WTC11 (cell line): ENCODE data around the gene GPRIN3.

Experiments
- ATF3 ChIP-seq: sonication (generic); formaldehyde crosslinking; conservative IDR thresholded peaks from 2 replicates; pipeline ENCODE4 v1.8.1; 2022; ENCODE audit warnings: mild to moderate bottlenecking, missing genetic modification reagents
- CDX4 ChIP-seq: fragments of 250-450 bp; sonication (Bioruptor Pico); IDR thresholded peaks from 2 replicates; pipeline ENCODE4 v1.9.0; 2021; ENCODE audit warnings: moderate library complexity, mild to moderate bottlenecking, inconsistent platforms, borderline replicate concordance
- CTCF ChIP-seq: fragments of 200-600 bp; IDR thresholded peaks from 2 replicates; pipeline ENCODE4 v1.8.0; 2022; ENCODE audit warnings: antibody characterized with exemption
- ELF4 ChIP-seq: sonication (generic); formaldehyde crosslinking; IDR thresholded peaks from 2 replicates; pipeline ENCODE4 v1.8.1; 2022; ENCODE audit warnings: low read depth, mild to moderate bottlenecking, moderate library complexity, missing genetic modification reagents
- SMAD4 ChIP-seq: sonication (generic); formaldehyde crosslinking; IDR thresholded peaks from 2 replicates; pipeline ENCODE4 v1.8.0; 2022; ENCODE audit warnings: mild to moderate bottlenecking, missing genetic modification reagents
- SP1 ChIP-seq: sonication (generic); formaldehyde crosslinking; conservative IDR thresholded peaks from 2 replicates; pipeline ENCODE4 v1.8.1; 2022; ENCODE audit warnings: missing genetic modification reagents
- TEAD4 ChIP-seq: sonication (generic); formaldehyde crosslinking; IDR thresholded peaks from 2 replicates; pipeline ENCODE4 v1.8.0; 2022; ENCODE audit warnings: mild to moderate bottlenecking, missing genetic modification reagents
- ZBTB43 ChIP-seq: sonication (generic); formaldehyde crosslinking; IDR thresholded peaks from 2 replicates; pipeline ENCODE4 v1.8.1; 2023; ENCODE audit warnings: mild to moderate bottlenecking, missing genetic modification reagents
- ZNF263 ChIP-seq: sonication (generic); formaldehyde crosslinking; IDR thresholded peaks from 2 replicates; pipeline ENCODE4 v1.8.1; 2022; ENCODE audit warnings: low read depth, mild to moderate bottlenecking, moderate library complexity, missing genetic modification reagents
- TF ChIP-seq, protein P1 (sequence below): sonication (generic); formaldehyde crosslinking; IDR thresholded peaks from 2 replicates; pipeline ENCODE4 v1.8.1; 2022; ENCODE audit warnings: low read depth, missing genetic modification reagents, borderline replicate concordance
- TF ChIP-seq, protein P2 (sequence below): sonication (generic); formaldehyde crosslinking; IDR thresholded peaks from 2 replicates; pipeline ENCODE4 v1.8.1; 2023; ENCODE audit warnings: mild to moderate bottlenecking, missing genetic modification reagents
- TF ChIP-seq, protein P3 (sequence below): sonication (generic); formaldehyde crosslinking; IDR thresholded peaks from 2 replicates; pipeline ENCODE4 v1.8.0; 2022; ENCODE audit warnings: mild to moderate bottlenecking, missing genetic modification reagents
- TF ChIP-seq, protein P4 (sequence below): sonication (generic); formaldehyde crosslinking; conservative IDR thresholded peaks from 2 replicates; pipeline ENCODE4 v1.8.1; 2023; ENCODE audit warnings: mild to moderate bottlenecking, low read depth, missing genetic modification reagents, moderate library complexity

DNA sequence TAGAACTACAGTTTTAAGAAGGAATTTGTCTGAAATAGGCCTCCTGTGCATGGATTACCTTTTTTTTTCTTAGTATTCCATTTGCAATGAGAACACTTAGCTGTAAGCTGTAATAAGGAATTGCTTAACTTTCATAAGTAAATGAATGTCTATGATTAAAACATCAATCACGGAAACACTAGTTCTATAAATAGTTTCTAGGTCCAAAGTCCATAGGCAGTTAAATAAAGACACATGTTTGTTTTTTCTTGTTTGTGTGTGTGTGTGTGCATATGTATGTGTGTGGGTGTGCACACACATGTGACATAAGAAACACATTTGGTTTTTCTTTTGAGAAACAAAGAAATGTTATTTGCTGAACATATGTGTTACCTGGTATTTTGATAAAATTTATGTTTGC lies 11.2 kb downstream of the GPRIN3 start:
- no peak for TF ChIP-seq CTCF
- no peak for TF ChIP-seq ATF3 (CRISPR knock-in tag)
- TF ChIP-seq SP1 (CRISPR knock-in tag) = no peak
- no peak for TF ChIP-seq ELF4 (CRISPR knock-in tag)
- TF ChIP-seq, protein P1, sequence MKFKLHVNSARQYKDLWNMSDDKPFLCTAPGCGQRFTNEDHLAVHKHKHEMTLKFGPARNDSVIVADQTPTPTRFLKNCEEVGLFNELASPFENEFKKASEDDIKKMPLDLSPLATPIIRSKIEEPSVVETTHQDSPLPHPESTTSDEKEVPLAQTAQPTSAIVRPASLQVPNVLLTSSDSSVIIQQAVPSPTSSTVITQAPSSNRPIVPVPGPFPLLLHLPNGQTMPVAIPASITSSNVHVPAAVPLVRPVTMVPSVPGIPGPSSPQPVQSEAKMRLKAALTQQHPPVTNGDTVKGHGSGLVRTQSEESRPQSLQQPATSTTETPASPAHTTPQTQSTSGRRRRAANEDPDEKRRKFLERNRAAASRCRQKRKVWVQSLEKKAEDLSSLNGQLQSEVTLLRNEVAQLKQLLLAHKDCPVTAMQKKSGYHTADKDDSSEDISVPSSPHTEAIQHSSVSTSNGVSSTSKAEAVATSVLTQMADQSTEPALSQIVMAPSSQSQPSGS = no peak
- TF ChIP-seq TEAD4 (CRISPR knock-in tag) = no peak
- TF ChIP-seq, protein P2, sequence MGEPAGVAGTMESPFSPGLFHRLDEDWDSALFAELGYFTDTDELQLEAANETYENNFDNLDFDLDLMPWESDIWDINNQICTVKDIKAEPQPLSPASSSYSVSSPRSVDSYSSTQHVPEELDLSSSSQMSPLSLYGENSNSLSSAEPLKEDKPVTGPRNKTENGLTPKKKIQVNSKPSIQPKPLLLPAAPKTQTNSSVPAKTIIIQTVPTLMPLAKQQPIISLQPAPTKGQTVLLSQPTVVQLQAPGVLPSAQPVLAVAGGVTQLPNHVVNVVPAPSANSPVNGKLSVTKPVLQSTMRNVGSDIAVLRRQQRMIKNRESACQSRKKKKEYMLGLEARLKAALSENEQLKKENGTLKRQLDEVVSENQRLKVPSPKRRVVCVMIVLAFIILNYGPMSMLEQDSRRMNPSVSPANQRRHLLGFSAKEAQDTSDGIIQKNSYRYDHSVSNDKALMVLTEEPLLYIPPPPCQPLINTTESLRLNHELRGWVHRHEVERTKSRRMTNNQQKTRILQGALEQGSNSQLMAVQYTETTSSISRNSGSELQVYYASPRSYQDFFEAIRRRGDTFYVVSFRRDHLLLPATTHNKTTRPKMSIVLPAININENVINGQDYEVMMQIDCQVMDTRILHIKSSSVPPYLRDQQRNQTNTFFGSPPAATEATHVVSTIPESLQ (CRISPR knock-in tag) = no peak
- TF ChIP-seq, protein P3, sequence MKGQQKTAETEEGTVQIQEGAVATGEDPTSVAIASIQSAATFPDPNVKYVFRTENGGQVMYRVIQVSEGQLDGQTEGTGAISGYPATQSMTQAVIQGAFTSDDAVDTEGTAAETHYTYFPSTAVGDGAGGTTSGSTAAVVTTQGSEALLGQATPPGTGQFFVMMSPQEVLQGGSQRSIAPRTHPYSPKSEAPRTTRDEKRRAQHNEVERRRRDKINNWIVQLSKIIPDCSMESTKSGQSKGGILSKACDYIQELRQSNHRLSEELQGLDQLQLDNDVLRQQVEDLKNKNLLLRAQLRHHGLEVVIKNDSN (CRISPR knock-in tag) = no peak
- TF ChIP-seq CDX4 (CRISPR knock-in tag) = no peak
- no peak for TF ChIP-seq ZNF263 (CRISPR knock-in tag)
- no peak for TF ChIP-seq ZBTB43 (CRISPR knock-in tag)
- TF ChIP-seq, protein P4, sequence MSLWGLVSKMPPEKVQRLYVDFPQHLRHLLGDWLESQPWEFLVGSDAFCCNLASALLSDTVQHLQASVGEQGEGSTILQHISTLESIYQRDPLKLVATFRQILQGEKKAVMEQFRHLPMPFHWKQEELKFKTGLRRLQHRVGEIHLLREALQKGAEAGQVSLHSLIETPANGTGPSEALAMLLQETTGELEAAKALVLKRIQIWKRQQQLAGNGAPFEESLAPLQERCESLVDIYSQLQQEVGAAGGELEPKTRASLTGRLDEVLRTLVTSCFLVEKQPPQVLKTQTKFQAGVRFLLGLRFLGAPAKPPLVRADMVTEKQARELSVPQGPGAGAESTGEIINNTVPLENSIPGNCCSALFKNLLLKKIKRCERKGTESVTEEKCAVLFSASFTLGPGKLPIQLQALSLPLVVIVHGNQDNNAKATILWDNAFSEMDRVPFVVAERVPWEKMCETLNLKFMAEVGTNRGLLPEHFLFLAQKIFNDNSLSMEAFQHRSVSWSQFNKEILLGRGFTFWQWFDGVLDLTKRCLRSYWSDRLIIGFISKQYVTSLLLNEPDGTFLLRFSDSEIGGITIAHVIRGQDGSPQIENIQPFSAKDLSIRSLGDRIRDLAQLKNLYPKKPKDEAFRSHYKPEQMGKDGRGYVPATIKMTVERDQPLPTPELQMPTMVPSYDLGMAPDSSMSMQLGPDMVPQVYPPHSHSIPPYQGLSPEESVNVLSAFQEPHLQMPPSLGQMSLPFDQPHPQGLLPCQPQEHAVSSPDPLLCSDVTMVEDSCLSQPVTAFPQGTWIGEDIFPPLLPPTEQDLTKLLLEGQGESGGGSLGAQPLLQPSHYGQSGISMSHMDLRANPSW (CRISPR knock-in tag) = no peak
- TF ChIP-seq SMAD4 (CRISPR knock-in tag) = no peak
